OCI-LY7 (cell line): ENCODE measurements around the gene CLDN16. TPM values are rescaled to one million over a fixed set of nuclear protein-coding genes. Genes with fewer than 3 reads are reported as not detected.

Experiments
- BruUV-seq: library from RNA; stranded (reverse); fragments of 400-500 nt; replicated peaks from 2 replicates; lab custom pipeline; 2021; lab: Mats Ljungman, UMichigan
- CTCF ChIA-PET: fragments of 300-600 bp; sonication (Branson Sonifier 250); formaldehyde crosslinking; loops from one replicate; lab custom pipeline; 2022; ENCODE audit warnings: antibody characterized with exemption; ENCODE audit not compliant: unreplicated experiment; lab: Charles Lee
- POLR2A ChIA-PET: fragments of 300-600 bp; sonication (Branson Sonifier 250); formaldehyde crosslinking; loops from one replicate; lab custom pipeline; 2022; ENCODE audit warnings: antibody characterized with exemption; lab: Charles Lee
- DNase-seq: peaks from one replicate; pipeline ENCODE4 v3.0.0-alpha.2; 2015; ENCODE audit warnings: low spot score
- H2AFZ ChIP-seq: fragments of 200-600 bp; sonication (generic), shearing (Covaris generic); 2 replicates; pipeline ENCODE4 v1.6.1; 2014; ENCODE audit warnings: mild to moderate bottlenecking, antibody characterized with exemption, low read length, moderate library complexity
- H3K27ac ChIP-seq: fragments of 200-600 bp; sonication (generic); 2 replicates; pipeline ENCODE4 v1.5.1; 2014; ENCODE audit warnings: mixed run types, low read depth, mild to moderate bottlenecking, moderate library complexity, low read length, inconsistent platforms; ENCODE audit not compliant: poor library complexity, severe bottlenecking
- H3K36me3 ChIP-seq: fragments of 200-600 bp; sonication (generic); 2 replicates; pipeline ENCODE4 v1.6.1; 2014; ENCODE audit warnings: mild to moderate bottlenecking, antibody characterized with exemption, low read length, moderate library complexity, mixed read lengths; ENCODE audit not compliant: insufficient read depth
- H3K4me1 ChIP-seq: fragments of 200-600 bp; sonication (generic); 2 replicates; pipeline ENCODE4 v1.5.1; 2014; ENCODE audit warnings: mild to moderate bottlenecking, low read length; ENCODE audit not compliant: insufficient read depth, poor library complexity, severe bottlenecking
- H3K4me2 ChIP-seq: fragments of 200-600 bp; sonication (generic); 2 replicates; pipeline ENCODE4 v1.6.1; 2014; ENCODE audit warnings: mild to moderate bottlenecking, low read length
- H3K4me3 ChIP-seq: fragments of 200-600 bp; sonication (generic); 2 replicates; pipeline ENCODE4 v1.5.1; 2014; ENCODE audit warnings: mild to moderate bottlenecking, low read depth, low read length; ENCODE audit not compliant: poor library complexity, severe bottlenecking
- H3K79me2 ChIP-seq: fragments of 200-600 bp; sonication (generic); 2 replicates; pipeline ENCODE4 v1.6.1; 2016; ENCODE audit warnings: low read depth, mild to moderate bottlenecking, low read length, moderate library complexity, mixed read lengths; ENCODE audit not compliant: insufficient read depth
- H3K9me2 ChIP-seq: fragments of 200-600 bp; sonication (generic); 2 replicates; pipeline ENCODE4 v1.6.1; 2016; ENCODE audit warnings: mild to moderate bottlenecking, low read length, mixed read lengths; ENCODE audit not compliant: insufficient read depth
- H3K9me3 ChIP-seq: fragments of 200-600 bp; sonication (generic); 2 replicates; pipeline ENCODE4 v1.6.1; 2014; ENCODE audit warnings: mild to moderate bottlenecking, mixed run types, low read length, mixed read lengths
- H4K20me1 ChIP-seq: fragments of 200-600 bp; sonication (generic); 2 replicates; pipeline ENCODE4 v1.6.1; 2014; ENCODE audit warnings: mild to moderate bottlenecking, antibody characterized with exemption, low read length, moderate library complexity, mixed read lengths; ENCODE audit not compliant: insufficient read depth
- EZH2phosphoT487 ChIP-seq: fragments of 200-600 bp; sonication (generic); IDR thresholded peaks from 2 replicates; pipeline ENCODE4 v1.6.1; 2018; ENCODE audit warnings: low read depth, borderline replicate concordance, mild to moderate bottlenecking, mixed run types, antibody characterized with exemption, low read length, moderate library complexity, mixed read lengths
- intact Hi-C: fragments of 100-400 bp; cut with micrococcal nuclease; formaldehyde crosslinking; loops from one replicate; pipeline ENCODE4 v1.10.0; 2022; ENCODE audit not compliant: unreplicated experiment
- total RNA-seq, 2 experiments: library from RNA; depleted of rRNA in 1 of 2; stranded (reverse); fragments of >200 nt in 1 of 2; shearing (Covaris generic) in 1 of 2; gene quantifications; 2 replicates each; pipeline ENCODE4 v1.2.3, GENCODE V29; 2014 to 2022
- TF ChIP-seq, protein P1 (sequence below): fragments of 200-600 bp; sonication (generic); conservative IDR thresholded peaks from 2 replicates; pipeline ENCODE4 v1.5.1; 2014; ENCODE audit warnings: mild to moderate bottlenecking, antibody characterized with exemption, low read length, moderate library complexity, mixed read lengths

The CLDN16 gene
- total RNA-seq, 2 experiments from 2014 or later = not detected

GRCh38 chr3:190371152-190371551, 16.8 kb upstream of the CLDN16 start:
- no peaks in the 10 kb centered on the region for H4K20me1 ChIP-seq
- BruUV-seq = no TSS peak
- no peak overlapping the region for H3K4me3 ChIP-seq
- H3K9me2 ChIP-seq = no peaks in the 10 kb centered on the region
- ChIA-PET POLR2A (no interaction called here), CTCF (no interaction called here)
- H3K9me3 ChIP-seq = no peaks in the 10 kb centered on the region
- intact Hi-C loops = no loop called here
- H3K4me2 ChIP-seq = no peak overlapping the region
- no peaks in the 10 kb centered on the region for H3K36me3 ChIP-seq
- H3K4me1 ChIP-seq = no peaks in the 10 kb centered on the region
- H3K79me2 ChIP-seq = no peaks in the 10 kb centered on the region
- H2AFZ ChIP-seq = no peak overlapping the region
- no peak for TF ChIP-seq EZH2phosphoT487
- TF ChIP-seq, protein P1, sequence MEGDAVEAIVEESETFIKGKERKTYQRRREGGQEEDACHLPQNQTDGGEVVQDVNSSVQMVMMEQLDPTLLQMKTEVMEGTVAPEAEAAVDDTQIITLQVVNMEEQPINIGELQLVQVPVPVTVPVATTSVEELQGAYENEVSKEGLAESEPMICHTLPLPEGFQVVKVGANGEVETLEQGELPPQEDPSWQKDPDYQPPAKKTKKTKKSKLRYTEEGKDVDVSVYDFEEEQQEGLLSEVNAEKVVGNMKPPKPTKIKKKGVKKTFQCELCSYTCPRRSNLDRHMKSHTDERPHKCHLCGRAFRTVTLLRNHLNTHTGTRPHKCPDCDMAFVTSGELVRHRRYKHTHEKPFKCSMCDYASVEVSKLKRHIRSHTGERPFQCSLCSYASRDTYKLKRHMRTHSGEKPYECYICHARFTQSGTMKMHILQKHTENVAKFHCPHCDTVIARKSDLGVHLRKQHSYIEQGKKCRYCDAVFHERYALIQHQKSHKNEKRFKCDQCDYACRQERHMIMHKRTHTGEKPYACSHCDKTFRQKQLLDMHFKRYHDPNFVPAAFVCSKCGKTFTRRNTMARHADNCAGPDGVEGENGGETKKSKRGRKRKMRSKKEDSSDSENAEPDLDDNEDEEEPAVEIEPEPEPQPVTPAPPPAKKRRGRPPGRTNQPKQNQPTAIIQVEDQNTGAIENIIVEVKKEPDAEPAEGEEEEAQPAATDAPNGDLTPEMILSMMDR = no peak
- no peak for DNase-seq
- H3K27ac ChIP-seq = no peak overlapping the region

DNA sequence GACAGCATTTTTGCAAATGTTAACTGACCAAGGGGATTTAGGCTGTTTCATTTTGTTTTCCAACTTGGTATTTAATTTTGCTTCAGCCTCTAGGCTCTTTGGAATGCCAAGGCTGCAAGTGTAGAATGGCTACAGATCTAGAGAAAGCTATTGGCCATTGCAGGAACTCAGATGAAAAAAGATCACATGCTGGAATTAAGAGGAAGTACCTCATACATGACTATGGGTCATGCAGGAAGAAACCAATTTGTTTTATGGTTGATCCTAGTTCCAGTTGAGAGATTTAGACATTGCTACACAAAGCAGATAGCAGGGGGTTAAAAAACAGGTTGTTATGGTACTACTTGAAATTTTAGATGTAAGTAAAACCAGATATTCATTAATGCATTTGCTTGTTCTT, 12.7 kb upstream of the CLDN16 start:
- no peak overlapping the region for H3K4me3 ChIP-seq
- H3K4me2 ChIP-seq = no peak overlapping the region
- TF ChIP-seq, protein P1 = no peak
- no peak for TF ChIP-seq EZH2phosphoT487
- POLR2A ChIA-PET = no interaction called here
- intact Hi-C loops = no loop called here
- no peak overlapping the region for H3K27ac ChIP-seq
- no TSS peak for BruUV-seq
- no peak overlapping the region for H2AFZ ChIP-seq
- no peaks in the 10 kb centered on the region for H3K36me3 ChIP-seq
- no peaks in the 10 kb centered on the region for H3K9me2 ChIP-seq
- CTCF ChIA-PET = no interaction called here
- no peak for DNase-seq
- H4K20me1 ChIP-seq = no peaks in the 10 kb centered on the region
- H3K4me1 ChIP-seq = no peaks in the 10 kb centered on the region
- no peaks in the 10 kb centered on the region for H3K79me2 ChIP-seq
- H3K9me3 ChIP-seq = no peaks in the 10 kb centered on the region

GRCh38 chr3:190375671-190376070, 12.3 kb upstream of the CLDN16 start:
- no peak for DNase-seq
- TF ChIP-seq EZH2phosphoT487 = no peak
- TF ChIP-seq, protein P1 = no peak
- Histone ChIP-seq H3K4me2 (no peak overlapping the region), H3K9me3 (no peaks in the 10 kb centered on the region), H3K27ac (no peak overlapping the region), H2AFZ (no peak overlapping the region), H4K20me1 (no peaks in the 10 kb centered on the region), H3K36me3 (no peaks in the 10 kb centered on the region), H3K79me2 (no peaks in the 10 kb centered on the region), H3K4me3 (no peak overlapping the region), H3K4me1 (no peaks in the 10 kb centered on the region), H3K9me2 (no peaks in the 10 kb centered on the region)
- ChIA-PET POLR2A (no interaction called here), CTCF (no interaction called here)
- no TSS peak for BruUV-seq
- intact Hi-C loops = no loop called here
